Activated CD8-positive, alpha-beta memory T cell treated with anti-CD3 and anti-CD28 coated beads, Interleukin-2, amount 50 U/mL, for 48 hours (primary cell): ENCODE measurements around the gene KLK14.

Experiments used
- DNase-seq: peaks from one replicate; pipeline ENCODE4 v3.0.0-alpha.2; 2020

KLK14 gene

DNA sequence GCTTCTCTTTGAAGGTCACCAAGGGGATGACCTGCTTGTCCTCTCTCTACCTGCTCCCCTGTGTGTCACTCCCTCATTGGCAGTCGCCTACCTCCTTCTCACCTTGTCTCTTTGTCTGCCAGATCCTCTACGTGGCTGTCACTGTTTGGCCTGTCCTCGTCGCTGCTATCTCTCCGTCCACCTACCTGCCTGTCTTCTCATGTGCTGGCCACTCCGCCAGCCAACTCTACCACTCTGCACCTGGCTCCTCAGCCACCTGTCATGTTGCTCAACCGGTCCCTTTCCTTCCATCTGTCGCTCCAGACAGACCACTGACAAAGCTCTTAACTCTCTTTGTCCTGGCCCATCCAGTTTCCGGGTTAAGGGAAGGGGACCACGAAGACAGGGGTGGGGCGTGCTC lies 48.0 kb downstream of the KLK14 start, which contains the start of gene KLK12:
KLK12 (minus strand) TSS at position 299 of the 400 bp plus-strand sequence. CDS start 381 bp downstream, outside the sequence.
- no peak for DNase-seq

DNA sequence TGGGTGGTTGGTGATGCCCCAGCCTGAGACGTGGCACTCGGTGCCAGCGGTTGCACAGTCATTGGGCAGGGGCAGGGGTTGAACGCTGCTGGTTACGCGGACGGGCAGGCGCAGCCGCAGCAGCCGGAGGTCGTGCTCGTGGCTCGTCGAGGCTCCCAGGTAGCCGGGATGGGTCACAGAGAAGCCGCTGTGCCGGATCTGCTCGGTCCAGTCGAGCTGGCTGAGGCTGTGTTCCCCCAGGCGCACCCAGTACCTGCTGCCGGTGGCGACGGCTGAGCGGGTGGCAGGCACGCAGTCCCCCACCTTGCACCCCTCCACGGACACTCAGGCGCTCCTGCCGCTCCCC lies 50.8 kb downstream of the KLK14 start:
- DNase-seq = no peak

GRCh38 chr19:51031220-51031879 lies 51.3 kb downstream of the KLK14 start:
- DNase-seq = no peak

- no peak for DNase-seq
These were observed 52.1 kb downstream of the KLK14 start for GRCh38 chr19:51030631-51031030.

DNA sequence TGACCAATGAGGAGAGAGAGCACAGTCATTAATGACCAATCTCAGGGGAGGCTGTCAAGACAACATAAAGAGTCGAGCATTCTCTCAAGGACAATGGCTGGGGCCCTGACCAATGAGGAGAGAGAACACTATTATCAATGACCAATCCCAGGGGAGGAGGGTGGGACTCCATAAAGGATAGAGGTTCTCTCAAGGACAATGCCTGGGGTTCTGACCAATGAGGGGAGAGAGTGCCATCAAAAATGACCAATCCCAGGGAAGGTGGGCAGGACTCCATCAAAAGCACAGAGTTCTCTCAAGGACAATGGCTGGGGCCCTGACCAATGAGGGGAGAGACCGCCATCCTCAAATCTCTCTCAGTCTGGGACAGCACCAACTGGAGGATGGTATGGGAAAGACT lies 53.0 kb downstream of the KLK14 start:
- no peak for DNase-seq
